GM21515 (cell line): ENCODE measurements around the gene FGD2.
A peak's percentile ranks its signal among the peaks of the same experiment; 100 is the strongest.
"Not testable (repeated sequence)": the region's sequence is repeated elsewhere in the genome, so short reads cannot be mapped to it uniquely, and the experiment has no call there.

Experiments
- ATAC-seq: cut with Tn5 transposase; IDR thresholded peaks from one replicate; pipeline ENCODE4 v1.9.1; 2021; ENCODE audit not compliant: unreplicated experiment

Gene FGD2

GRCh38 chr6:36989264-36989663 lies 16.2 kb upstream of the FGD2 start:
- no peak for ATAC-seq

GRCh38 chr6:36990401-36990800 lies 15.1 kb upstream of the FGD2 start:
- not testable (repeated sequence) for ATAC-seq

GRCh38 chr6:36997811-36998722 lies 7.4 kb upstream of the FGD2 start:
- no peak for ATAC-seq

- ATAC-seq: no peak
Observed at GRCh38 chr6:36998723-36999038, 6.8 kb upstream of the FGD2 start.

- no peak for ATAC-seq
Observed at GRCh38 chr6:36999061-36999750, 6.2 kb upstream of the FGD2 start.

DNA sequence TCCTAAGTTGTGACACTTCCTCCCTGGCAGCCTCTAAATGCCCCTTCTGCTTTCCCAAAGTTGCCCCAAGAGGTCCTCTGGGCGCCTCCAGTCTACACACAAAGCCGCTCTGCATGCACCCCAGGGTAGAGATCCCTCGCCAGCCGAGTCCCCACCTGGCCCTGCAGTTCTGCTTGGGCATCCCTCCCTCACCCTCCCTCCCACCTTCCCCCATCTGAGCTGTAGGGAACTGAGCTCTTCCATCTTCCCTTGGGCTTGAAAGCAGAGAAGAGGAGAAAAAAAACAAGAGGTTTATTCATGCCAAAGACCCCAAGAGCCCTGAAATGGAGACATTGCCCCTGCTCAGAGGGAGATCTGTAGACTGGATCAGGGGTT lies 5.7 kb upstream of the FGD2 start:
- ATAC-seq: no peak

- no peak for ATAC-seq
Observed at GRCh38 chr6:37004044-37004980, 1.1 kb upstream of the FGD2 start.

- ATAC-seq: peak; percentile 5
Observed at GRCh38 chr6:37005827-37006567, 542 bp downstream of the FGD2 start.

DNA sequence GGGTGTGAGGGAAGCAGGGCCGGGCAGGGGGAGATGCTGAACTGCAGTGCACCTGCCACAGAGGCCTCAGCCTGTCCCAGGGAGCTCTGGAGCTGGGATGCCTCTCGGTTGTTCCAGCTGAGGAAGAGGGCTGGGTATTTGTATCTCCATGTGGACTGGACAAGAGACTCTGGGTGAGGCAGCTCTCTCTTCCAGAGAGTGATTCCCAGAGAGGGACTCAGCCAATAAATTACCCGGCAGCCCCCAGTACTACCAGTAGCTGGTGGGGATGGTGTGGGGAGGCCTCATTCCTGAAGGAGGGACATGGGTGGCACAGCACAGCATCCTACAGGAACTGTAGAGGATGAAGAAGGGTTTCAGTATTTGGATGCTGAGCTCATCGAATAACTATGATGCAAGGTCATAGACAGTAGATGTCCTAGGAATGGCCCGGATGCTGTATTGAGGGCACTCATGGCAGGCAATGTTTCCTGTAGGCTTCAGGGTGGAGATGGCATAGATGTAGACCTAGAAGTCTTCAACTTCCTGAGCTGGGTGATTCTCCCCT lies 1.4 kb downstream of the FGD2 start:
- ATAC-seq: no peak

DNA sequence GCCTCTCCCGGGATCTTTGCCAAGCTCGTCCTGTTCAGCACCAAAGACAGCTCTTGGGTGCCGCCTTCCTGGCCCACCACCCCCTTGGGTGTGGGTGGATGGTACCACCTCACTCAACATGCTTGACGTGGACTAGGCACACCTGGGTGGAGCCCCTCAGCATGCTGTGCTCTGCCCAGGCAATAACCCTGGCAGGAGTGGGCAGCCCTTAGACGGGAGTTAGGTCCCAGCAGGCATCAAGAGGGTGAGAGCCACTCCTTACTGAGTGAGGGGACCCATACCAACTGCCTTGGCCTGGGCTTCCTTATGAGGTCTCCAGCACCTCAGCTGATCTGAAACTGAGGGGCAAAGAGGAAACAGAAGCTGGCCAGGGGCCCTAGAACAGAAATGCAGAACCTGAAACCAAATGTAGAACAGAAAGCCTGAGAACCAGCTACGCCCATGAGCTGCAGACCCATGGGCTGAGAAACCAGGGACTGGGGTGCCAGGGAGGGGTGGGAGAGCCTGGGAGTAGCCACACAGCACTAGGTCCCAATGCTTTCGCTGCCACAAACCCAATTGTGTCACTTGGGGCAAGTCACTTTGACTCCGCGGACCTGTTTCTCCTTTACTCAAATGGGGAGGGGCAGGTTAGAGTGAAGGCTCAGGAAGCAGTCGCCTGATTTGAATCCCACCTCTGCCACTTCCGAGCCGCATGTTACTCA lies 2.0 kb downstream of the FGD2 start:
- ATAC-seq: no peak

DNA sequence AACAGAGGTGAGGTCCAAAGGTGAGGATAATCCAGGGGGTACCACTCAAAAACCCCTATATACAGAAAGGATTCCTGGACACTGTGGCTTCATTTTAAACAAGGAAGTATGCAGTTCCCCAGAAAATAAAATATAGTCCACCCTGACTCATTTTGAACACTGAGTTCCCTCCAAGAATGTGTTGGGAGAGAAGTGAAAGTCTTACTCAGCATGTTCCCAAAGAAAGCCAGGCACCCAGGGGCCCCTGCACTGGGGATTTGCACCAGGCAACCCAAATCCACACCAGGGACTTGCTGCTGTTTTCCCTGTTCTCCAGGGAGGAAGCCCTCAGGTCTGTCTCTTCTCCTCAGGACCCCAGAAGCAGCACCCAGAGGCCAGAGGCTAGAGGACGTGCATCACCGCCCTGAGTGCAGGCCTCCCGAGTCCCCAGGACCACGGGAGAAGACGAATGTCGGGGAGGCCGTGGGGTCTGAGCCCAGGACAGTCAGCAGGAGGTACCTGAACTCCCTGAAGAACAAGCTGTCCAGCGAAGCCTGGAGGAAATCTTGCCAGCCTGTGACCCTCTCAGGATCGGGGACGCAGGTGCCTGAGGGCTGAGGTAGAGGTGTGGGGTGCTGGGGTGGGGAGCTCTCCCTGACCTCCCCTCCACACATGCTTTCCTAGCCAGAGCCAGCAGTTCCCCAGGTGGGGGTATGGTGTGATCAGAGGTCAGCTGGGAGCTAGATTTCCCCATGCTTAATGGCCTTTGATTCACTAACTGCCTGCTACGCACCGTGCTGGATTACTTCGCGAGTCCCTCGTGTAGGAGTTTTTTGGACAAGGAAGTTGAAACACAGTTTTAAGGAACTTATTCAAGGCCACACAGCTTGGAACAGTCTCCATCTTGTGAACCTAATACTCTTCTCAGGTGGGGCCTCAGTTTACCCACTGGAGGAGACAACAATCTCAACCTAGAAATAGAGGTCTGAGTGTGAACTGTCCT lies 3.3 kb downstream of the FGD2 start:
- no peak for ATAC-seq

DNA sequence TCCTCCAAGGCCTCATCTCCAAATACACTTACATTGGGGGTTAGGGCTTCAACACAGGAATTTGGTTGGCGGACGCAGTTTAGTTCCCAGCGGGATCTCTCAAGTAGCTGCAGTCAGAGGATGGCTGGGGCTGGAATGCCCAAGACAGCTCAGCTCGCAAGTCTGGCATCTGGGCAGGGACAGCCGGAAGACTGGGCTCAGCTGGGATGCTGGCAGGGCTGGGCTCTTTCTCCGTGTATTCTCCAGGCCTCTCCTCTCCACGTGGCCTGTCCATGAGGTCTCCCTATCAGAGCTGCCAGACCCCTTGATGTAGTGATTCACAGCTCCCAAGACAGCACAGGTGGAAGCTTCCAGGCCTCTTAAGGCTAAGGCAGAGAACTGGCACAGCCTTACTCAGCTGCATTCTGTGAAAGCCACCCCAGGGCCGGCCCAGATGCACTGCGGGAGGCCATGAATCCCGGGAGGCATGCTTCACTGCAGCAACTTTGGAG lies 5.0 kb downstream of the FGD2 start:
- no peak for ATAC-seq

DNA sequence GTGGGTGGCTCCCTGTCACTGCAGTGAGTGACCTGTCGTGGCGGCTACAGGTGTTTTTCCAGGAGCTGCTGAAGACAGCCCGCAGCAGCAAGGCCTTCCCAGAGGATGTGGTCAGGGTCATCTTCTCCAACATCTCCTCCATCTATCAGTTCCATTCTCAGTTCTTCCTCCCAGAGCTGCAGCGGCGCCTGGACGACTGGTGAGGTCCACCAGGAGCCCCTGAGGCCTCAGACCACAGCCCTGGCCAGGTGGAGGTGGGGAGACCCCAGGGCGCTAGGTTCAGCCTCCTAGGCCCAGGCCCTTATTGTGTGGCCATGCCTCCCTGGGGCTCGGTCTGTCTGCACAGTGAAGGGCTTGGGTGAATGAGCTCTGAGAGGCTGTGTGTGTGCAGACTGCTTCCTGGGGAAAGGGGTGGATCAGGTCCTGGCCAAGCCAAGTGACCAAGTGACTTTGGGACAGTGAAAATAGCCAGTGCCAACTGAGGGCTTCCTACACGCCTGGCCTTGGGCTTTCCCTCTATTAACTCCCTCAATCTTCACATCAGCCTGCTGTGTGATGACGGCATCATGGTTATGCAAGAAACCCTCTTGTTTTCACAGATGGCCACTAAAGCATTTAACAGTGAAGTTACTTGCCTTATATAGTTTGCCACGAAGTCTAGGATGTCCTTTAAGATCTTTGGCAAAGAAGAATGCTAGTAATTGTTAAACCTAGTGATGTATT lies 6.4 kb downstream of the FGD2 start:
- ATAC-seq: no peak

- ATAC-seq: no peak
Observed at GRCh38 chr6:37013516-37014491, 8.3 kb downstream of the FGD2 start.

DNA sequence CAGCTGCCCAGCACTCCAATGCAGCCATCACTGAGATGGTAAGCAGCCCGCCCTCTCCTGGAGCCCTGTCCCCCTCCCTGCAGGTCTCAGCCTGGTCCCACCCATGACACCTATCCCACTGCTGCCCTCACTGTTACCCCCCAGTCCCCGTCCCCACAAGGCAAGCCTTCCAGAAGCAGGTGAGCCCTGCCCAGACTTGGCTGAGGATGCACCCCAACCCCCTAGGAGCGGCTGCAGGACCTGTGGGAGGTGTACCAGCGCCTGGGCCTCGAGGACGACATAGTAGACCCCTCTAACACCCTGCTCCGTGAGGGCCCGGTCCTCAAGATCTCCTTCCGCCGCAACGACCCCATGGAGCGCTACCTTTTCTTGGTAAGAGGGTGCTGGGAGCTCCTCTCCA lies 9.2 kb downstream of the FGD2 start:
- ATAC-seq: no peak

DNA sequence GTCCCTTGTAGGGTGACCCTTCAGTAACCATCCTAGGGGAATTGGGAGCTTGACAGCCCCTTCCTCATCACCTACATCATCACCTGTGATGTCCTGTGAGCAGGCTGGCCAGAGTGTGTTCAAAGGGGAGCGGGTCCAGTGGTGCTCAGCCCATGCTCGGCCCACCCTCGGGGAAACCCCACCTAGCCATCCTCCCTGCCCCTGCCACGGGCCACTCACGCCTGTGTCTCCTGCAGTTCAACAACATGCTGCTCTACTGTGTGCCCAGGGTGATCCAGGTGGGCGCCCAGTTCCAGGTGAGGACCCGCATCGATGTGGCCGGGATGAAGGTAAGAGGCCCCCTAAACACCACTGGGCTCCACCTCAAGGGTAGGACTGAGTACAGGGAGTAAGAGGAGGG lies 10.1 kb downstream of the FGD2 start:
- no peak for ATAC-seq

DNA sequence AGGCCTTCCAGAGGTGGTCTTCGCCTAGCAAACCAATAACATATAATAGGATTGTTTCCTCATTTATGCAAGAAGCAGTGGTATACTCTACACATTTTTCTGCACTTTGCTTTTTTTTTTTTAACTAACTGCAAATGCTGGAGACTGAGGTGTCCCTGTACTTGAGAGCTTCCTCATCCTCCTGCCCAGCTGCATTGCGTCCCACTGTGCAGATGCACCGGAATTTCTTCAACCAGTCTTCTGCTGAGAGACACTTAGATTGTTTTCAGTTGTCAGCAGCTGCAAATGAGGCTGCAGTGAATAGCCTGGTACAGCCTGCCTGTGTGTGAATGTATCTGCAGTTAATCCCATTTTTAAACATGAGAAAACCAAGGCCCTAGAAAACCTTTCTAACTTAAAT lies 11.5 kb downstream of the FGD2 start:
- no peak for ATAC-seq
